PC-9 (cell line): ENCODE data around the gene DHRS7B.

Experiments
- EZH2 ChIP-seq: fragments of 200-600 bp; sonication (generic); IDR thresholded peaks from 2 replicates; pipeline ENCODE4 v1.8.0; 2017; ENCODE audit warnings: antibody characterized with exemption, low read depth
- TF ChIP-seq, protein P1 (sequence below): fragments of 200-600 bp; sonication (generic); conservative IDR thresholded peaks from 2 replicates; pipeline ENCODE4 v1.6.1; 2017; ENCODE audit warnings: mixed run types, antibody characterized with exemption, mild to moderate bottlenecking, moderate library complexity

DNA sequence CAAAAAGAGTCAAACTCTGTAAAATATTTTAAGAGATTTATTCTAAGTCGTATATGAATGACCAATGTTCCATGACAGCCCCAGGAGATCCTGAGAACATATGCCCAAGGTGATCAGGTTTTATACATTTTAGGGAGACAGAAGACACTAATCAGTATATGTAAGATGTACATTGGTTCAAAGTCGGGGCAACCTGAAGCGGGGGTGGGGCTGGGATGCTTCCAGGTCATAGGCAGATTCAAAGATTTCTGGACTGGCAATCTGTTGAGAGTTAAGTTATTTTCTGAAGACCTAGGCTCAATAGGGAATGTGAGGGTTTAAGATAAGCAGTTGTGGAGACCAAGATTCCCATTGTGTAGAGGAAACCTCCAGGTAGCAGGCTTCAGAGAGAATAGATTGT, 20.4 kb upstream of the DHRS7B start:
- TF ChIP-seq, protein P1, sequence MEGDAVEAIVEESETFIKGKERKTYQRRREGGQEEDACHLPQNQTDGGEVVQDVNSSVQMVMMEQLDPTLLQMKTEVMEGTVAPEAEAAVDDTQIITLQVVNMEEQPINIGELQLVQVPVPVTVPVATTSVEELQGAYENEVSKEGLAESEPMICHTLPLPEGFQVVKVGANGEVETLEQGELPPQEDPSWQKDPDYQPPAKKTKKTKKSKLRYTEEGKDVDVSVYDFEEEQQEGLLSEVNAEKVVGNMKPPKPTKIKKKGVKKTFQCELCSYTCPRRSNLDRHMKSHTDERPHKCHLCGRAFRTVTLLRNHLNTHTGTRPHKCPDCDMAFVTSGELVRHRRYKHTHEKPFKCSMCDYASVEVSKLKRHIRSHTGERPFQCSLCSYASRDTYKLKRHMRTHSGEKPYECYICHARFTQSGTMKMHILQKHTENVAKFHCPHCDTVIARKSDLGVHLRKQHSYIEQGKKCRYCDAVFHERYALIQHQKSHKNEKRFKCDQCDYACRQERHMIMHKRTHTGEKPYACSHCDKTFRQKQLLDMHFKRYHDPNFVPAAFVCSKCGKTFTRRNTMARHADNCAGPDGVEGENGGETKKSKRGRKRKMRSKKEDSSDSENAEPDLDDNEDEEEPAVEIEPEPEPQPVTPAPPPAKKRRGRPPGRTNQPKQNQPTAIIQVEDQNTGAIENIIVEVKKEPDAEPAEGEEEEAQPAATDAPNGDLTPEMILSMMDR, result no peak
- TF ChIP-seq EZH2, result no peak
